NCI-H345 (cell line): Measurements from ENCODE around the gene HOXC6.
A peak's percentile ranks its signal among the peaks of the same experiment; 100 is the strongest.

Source experiments
- DNase-seq: peaks from one replicate; lab custom pipeline; 2025; lab: John Stamatoyannopoulos, UW

Gene HOXC6

DNA sequence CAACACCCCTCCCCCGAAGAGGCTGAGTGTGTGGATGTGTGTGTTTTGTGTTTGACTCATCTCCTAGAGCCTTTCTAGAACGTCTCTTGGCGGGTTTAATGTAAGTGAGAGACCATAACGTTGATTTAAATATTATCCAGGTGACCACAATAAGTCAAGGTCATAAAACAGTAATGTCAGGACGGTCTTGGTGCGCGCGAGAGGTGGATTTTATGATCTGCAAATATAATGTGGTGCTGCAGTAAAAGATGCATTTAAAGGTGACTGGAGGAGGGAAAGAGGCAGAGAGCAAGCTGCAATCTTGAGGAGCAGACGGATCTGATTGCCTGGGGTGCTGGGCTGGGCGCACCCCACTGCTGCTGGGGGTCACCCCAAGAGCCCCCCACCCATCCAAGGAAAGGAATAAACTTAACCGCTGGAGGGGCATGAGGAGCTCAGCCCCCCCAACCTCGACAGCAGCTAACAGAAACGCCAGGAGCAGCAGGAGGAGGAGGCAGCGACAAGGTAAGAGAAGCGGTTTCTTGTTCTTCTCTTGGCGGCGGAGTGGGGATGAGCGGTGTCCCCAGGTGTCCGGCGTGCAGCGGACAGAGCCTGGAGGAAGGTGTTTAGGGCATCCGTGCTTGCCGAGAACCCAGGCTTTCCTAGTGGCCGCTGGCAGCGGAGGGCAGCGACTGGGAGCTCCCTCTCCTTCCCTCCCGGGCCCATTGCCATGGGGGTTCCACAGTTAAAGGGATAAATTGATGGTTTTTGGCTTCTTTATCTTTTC lies 37.7 kb upstream of the HOXC6 start:
- no peak for DNase-seq

DNA sequence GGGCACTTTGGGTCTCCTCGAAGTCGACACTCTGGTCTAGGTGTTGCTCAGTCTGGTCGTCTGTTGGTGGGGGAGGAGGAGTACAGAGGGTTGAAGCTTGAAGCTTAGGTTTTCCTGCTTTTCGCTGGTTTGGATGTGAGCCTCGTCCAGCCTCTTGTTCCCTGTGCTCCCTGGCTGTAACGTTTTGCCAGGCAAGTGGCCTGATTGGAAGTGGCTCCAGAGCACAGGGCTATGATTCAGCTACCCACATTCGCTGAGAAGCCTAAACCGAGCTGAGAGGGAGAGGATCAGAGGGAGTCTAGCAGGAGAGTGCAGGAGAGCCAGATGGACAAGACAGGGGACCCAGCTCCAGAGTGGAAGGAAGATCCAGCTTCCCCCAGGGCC lies 37.2 kb upstream of the HOXC6 start:
- DNase-seq = no peak

DNA sequence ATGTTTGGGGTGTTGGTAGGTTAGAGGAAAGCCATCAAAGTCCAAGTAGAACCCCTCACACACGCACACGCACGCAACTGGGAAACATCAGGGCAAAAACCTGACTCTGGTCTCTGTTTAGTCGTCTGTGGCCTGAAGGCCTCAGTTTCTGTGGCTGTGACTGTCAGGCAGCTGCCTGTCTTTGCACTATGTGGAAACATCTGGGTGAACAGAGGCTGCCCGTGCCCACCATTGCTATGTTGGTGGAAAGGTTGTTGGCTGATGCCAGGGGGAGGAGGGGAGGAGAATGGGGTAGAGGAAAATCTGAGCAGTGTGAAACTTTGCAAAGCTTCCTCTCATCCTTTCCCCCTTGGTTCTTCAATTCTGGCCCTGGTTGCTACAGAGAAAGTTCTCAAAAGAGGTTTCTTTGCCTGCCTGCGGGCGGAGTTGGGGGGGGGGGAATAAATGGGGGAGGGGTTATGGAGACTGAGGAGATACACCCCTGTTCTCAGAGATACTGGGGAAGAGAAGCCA lies 35.8 kb upstream of the HOXC6 start:
- no peak for DNase-seq

DNA sequence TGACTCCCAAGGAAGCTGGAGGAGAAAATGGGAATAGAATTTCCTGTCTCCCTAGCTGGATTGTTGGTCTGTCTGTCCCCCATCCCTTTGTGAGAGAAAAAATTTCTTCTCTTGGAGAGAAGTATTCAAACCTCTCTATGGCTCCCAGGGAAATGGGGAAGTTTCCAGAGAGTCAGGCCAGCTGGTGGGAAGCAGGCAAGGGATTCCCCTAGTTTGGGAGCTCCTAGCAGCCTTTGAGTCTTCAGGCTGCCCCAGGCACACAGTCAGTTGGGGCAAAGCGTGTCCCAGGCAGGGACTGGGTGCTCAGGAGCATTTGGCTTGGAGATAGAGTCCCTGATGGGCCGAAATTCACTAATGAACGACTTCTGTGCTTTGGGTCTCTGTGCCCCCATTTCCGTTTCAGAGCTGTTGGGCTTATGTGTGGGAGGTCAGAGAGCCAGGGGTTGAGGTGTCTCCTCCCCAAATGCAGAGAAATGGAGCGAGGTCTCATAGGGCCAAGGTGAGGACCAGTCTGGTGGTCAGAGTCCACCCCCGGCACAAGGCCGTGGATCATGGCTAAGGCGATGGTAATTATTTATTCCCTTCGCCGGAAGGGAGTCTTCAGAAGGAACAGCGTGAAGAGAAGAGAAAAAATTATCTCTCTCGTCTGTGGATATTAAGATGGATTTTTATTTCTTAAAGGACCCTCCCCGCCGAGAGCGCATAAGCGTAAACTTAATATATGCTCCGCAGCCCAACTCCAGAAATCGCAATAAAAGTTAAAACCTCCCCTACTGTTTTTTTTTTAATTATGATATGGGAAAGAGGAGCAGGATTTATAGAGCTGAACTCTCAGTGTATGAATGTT lies 34.9 kb upstream of the HOXC6 start:
- no peak for DNase-seq

DNA sequence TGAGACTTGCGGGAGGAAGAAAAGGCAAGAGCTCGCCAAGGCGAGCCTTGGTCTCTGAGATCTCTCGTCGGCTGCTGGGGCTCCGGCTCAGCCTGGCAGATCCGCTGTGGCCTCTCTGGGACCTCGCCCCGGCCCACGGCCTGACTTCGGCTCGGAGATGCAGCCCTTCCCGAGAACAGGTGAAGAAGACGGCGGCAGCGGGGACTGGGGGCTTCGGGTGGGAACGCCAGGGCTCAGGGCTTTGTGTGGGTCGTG lies 34.3 kb upstream of the HOXC6 start:
- DNase-seq = no peak

DNA sequence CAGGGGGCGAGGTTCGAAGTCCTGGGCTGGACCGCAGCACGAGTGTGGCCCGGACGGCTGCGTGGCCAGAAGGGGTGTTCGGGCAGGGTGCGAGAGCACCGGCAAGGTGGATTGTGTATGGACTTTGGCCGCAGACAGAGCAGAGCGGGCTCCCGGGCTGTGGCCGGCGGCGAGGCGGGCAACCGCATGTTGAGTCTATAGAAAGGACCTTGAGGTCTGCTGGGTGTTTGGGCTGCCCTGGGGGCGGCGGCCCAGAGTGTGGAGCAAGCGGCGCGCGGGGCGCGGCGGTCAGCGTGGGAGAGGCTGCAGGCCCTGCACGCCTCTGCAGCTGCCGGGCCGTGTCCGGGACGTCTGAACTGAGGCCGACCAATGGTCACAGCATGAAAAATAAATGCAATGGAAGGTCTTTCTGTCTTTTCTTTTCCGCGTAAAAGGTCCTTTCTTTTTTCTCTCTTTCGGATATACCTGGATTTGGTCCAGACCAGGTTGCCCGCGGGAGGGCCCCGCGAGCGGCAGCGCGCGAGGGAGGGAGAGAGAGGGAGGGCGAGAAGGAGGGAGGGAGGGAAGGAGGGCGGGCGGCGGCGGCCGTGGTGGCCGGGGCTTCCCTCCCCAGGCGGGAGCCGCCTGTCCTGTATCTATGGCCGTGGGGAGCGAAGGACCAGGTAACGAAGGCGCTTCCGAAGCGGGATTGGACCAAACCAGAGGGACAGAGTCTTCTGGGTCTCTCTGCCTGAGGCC lies 33.8 kb upstream of the HOXC6 start:
- no peak for DNase-seq

DNA sequence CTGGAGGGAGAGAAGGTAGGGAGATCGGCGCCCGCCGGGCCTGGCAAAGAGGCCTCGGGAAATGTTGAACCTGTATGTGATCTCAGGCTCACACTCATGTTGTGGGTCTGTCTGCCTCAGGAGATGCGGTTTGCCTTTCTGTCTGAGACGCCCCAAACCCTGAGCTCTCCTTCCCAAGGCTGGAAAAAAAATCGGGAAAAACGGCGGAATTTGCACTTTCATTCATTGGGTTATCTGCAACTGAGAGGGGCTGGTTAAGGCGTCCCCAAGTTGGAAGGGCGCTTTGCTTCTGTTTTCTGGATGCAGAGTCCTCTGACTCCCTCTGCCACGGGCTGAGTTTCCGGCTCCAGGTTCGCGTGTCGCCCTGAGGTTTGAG lies 33.2 kb upstream of the HOXC6 start:
- no peak for DNase-seq

DNA sequence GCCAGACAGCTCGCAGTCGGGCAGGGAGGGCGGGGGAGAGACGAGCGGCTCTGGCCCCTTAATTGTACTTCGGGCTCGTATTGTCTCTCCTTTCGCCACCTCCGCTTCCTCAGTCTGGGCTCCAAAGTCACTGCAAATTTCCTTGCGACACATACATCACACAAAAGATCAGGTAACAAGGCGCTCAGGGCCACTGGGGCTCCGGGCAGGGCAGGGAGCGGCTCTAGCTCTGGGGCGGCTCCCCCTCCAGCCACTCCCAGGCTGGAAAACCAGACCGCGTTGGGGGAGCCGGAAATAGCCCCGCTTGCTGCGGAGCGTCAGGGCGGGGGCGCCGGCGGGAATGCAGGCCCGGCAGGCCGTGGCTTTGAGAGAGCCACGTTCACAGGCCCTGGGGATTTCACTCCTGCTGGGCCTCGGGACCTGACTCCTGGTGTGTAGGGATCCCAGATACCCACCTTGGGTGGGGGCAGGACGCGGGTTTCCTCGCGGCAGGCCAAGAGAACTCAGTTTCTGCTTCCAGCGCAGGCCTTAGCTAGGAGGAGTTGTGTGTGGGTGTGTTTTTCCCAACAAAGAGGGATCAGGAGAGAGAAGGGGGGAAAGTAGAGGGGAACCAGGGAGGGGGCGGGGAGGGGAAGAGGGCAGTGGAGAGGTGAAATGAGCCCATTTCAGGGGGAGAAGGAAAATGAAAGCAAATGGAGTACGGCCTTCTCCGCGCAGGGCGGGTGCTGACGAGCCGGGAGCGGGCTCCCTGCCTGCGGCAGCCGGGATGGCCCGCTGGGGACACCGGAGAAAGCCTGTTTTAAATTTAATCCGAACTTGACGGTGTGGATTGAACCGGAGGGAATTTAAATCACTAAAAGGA lies 32.6 kb upstream of the HOXC6 start:
- no peak for DNase-seq

DNA sequence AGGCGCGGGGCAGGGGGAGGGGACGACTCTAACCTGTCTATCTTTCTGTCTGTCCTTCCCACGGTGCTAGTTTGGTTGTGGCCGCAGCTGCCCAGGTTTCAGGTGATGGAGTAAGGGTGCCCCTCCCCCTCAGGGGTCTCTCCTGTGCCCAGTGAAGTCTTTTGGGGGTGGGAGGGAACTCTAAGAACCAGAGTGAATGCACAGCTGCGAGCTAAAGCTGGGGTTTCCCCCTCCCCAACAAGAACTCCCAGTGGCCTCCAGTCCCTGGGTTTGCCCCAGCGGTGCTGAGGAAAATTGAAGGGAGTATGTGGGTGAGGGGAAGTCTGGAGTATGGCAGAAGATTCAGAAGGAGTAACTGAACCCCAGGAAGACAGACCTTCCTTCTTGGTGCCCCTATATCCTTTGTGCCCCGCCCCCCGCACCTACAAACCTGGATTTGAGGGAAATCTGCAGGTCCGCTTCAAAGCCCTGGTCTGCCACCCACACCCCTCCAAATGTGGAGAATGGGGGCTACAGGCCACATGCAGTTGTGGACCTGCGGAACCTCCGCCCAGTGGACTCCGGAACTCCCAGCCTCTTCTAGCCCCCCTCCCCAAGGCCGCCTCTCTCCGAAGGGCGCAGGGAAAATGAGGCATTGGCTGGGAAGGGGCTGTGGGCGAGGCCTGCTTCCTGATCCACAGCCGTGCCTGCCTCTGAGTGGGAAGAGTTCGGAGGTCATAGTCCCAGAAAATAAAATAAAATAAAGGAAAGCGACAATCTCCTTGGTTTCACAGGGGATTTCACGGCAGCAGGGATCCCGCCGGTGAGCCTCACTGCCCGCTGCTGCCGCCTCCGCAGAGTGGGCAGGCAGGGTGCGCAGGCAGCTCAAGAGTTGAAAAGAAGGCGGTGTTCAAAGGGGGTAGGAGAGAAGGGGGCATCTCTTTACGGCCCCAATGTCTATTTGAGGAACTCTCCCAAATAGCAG lies 31.7 kb upstream of the HOXC6 start:
- no peak for DNase-seq

DNA sequence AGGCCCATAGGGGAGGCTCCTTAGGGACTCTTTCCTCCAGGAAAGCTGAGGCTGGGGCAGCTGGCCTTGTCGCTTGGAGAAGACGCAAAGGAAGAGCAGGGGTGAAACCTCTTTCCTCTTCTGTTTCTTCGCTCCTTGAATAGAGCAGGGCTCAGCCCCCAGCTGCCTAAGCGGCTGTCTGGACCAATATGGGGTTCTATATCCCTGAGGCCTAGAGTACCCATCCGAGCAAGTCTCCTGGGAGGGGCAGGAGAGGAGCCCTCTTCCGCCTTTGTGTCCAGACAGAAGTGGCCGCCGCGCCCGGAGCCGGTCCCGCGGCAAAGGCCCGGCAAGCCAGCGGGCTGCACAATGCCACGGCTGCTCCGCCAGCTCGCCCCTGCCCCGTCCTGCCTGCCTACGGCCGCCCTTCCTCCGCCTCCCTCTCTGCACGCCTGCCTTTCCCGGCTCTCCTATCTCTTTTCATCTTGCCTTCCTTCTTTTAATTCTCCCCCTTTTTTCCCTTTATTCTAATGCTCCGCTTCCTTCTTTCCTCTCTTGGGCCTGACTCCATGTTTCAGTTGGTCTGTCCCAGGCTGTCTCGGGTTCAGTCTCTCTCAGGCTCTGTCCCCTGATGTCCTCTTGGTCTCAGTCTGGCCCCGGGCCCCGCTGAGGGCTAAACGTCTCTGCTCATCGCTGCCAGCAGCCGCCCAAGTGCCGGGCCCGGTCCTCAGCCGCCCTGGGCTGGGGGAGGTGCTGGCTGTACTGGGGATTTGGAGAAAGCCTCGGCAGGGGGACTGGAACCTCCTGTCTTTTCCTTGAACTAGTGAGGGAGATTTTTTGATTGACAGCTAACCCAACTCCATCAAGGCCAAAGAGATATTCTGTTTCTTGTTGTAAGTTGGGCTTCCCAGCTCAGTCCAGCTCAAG lies 30.8 kb upstream of the HOXC6 start:
- DNase-seq = no peak

DNA sequence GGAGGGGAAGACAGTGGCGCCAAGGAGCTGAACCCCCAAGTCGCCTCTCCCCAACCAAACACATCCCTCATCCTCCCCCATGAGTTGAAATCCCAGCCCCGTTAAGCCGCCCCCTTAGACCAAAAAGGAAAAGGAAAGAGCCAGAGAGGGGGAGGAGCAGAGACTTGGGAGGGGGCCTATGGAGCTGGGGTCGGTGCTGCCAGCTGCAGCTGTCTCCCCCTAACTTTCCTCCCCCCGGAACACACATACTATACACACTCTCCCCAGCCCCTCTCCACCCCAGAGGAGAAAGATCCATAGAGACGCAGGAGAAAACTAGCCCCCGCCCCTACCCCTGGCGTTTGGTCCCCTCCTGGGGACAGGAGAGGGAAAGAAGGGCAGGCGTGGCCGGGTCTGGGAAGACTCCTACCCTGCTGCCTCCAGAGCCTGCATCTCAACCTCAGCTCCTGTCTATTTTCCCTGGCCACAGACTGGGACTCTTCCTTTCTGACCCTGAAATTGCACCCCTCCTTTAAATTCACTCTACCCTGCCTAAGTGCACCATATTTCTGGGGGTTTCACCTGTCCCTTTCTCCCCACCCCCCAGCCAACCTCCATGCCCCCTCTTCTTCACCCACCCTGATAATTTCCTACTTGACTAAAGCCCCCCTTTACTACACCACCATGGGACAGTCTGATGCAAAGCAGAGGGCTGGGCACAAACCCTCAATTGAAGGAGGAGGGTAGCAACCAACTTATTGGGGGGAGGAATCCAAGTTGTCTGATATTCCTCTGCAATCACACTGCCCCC lies 29.9 kb upstream of the HOXC6 start:
- DNase-seq = no peak

DNA sequence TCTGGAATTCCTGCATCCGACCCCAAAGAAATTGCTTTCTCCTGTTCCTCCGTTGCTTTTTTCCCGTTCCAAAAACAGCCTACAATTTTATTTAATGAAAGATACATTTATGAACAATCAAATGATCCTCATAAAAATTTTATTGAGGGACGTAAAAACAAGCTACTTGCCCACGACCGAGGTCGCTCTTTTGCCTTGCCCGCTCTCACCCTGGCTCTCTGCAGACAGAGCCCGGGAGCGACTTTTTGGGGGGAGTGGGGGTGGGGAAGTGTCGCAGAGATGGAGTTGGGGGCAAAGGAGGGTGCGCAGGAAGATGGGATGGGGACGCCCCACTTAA lies 29.4 kb upstream of the HOXC6 start:
- DNase-seq = no peak

DNA sequence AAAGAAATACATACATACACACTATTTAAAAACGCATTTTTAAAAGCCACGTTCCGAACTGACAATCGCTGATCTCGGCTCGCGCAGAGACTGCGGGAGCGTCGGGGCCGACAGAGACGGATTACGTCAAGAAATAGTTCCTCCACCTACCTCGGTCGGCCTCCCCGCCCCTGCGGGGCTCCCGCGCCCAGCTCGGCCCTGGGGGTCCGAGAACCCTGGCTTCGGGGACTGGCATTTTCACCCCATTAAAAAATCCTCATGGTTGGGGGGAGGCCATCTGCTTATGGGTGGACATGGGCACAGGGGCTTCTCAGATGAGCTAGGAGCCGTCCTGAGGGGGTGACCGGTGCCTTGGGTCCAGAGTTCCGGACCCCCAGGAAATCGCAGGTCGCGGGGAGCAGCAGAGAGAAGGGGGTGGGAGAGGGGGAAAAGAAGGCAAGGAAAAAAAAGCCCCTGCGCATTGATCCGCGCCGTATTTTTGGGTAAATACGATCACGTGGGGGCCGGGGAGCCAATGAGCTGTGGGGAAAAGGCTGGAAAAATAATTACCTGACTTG lies 28.6 kb upstream of the HOXC6 start:
- DNase-seq = peak; percentile 66

DNA sequence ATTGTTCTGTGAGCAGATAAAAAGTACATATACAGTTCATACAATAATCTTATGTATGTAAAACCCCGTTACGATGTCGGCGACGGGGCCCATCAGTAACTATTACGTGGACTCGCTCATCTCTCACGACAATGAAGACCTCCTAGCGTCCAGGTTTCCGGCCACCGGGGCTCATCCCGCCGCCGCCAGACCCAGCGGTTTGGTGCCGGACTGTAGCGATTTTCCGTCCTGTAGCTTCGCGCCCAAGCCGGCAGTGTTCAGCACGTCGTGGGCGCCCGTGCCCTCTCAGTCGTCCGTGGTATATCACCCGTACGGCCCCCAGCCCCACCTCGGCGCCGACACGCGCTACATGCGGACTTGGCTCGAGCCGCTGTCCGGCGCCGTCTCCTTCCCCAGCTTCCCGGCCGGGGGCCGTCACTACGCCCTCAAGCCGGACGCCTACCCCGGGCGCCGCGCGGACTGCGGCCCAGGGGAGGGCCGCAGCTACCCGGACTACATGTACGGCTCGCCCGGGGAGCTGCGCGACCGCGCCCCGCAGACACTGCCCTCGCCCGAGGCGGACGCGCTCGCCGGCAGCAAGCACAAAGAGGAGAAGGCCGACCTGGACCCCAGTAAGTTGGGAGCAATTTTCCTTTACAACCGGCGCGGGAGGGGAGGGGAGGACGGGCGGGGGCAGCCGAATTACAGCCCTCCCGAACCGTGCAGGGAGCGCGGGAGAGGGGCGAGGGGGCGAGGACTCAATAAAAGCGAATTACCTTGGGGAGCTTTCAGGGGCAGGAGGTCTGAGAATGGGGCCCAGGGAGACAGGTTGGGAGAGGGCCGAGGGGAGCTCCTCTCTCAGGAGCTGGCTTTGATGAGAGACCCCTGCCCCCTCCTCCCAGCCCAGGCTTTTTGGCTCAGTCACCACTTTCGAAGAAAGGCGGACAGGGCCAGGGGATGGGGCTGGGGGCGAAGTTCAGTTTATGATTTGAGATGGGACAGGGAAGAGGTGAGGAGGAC lies 27.8 kb upstream of the HOXC6 start, which contains the start of gene HOXC9:
TSS of gene HOXC9 (plus strand) at position 46 of the 999 bp plus-strand sequence. CDS start at position 74, 28 bp downstream.
- no peak for DNase-seq

DNA sequence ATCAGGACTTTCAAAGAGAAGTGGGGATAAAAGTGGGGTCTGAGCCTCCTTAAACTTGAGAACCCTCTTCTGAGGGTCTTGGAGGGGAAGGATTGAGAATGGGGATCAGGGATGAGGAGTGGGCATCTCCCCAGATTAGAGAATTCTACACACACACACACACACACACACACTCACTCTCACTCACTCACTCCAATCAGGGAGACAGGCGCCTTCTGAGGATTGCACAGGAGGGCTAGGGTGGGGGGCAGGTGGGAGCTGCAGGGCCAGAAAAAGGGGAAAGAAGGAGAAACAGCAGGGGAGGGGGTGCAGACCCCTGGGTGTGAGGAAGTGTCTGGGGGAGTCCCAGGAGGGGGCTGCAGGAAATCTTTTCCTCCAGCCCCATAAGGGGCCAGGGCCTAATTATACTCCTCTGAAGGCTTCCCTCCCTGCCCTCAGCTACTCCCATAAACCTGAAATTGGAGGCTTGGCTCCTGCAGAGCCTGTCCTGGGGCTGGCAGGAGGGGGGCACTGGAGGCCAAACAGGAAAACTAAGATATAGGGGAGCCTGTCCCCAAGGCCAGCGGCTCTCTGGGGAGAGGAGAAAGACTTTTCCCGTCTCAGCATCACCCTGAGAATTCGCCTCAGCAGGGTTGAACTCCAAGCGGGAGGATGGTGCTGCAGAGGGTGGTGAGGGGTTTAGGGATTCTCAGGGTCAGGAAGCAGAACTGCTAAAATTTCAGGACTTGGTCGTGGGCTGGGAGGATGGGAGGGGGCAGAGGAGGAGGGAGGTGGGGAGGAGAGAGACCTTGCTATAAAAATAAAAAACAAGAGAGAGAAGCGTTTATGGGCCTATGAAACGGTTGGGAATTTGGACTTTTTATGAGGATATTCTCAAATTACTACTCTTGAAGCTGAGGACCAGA lies 26.7 kb upstream of the HOXC6 start:
- DNase-seq = no peak

DNA sequence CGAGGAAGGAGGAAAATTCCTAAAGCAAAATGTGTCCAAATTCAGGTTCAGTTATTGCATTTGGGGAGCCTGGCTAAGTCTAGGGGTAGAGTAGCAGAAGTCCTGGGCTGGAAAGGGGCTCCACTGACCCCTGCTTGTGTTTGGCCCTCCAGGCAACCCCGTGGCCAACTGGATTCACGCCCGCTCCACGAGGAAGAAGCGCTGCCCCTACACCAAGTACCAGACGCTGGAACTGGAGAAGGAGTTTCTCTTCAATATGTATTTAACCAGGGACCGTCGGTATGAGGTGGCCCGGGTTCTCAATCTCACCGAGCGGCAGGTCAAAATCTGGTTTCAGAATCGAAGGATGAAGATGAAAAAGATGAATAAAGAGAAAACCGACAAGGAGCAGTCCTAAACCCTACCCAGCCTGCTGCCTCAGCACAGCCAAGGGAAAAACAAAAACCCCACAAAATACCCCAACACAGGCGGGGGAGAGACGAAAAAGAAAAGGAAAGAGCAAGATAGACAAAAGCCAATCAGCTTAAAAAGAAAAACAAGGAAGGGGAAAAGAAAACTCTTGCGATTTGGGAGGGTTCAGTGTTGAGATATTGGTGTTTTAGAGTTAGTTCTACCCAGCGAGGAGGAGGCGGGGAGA lies 25.8 kb upstream of the HOXC6 start:
- no peak for DNase-seq
